GM19099 (cell line): ENCODE measurements around the gene STRN3.

Experiments
- POLR2A ChIP-seq: IDR thresholded peaks from 3 replicates; pipeline ENCODE4 v1.6.1; 2011; ENCODE audit warnings: low read depth; ENCODE audit not compliant: insufficient read length; ENCODE audit errors: extremely low read depth

STRN3 gene, protein sequence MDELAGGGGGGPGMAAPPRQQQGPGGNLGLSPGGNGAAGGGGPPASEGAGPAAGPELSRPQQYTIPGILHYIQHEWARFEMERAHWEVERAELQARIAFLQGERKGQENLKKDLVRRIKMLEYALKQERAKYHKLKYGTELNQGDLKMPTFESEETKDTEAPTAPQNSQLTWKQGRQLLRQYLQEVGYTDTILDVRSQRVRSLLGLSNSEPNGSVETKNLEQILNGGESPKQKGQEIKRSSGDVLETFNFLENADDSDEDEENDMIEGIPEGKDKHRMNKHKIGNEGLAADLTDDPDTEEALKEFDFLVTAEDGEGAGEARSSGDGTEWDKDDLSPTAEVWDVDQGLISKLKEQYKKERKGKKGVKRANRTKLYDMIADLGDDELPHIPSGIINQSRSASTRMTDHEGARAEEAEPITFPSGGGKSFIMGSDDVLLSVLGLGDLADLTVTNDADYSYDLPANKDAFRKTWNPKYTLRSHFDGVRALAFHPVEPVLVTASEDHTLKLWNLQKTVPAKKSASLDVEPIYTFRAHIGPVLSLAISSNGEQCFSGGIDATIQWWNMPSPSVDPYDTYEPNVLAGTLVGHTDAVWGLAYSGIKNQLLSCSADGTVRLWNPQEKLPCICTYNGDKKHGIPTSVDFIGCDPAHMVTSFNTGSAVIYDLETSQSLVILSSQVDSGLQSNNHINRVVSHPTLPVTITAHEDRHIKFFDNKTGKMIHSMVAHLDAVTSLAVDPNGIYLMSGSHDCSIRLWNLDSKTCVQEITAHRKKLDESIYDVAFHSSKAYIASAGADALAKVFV

GRCh38 chr14:31026077-31026449 is at the start of gene STRN3:
STRN3 (minus strand) TSS chr14:31026379; CDS start chr14:31026185, 194 bp downstream.
- TF ChIP-seq POLR2A: no peak

DNA sequence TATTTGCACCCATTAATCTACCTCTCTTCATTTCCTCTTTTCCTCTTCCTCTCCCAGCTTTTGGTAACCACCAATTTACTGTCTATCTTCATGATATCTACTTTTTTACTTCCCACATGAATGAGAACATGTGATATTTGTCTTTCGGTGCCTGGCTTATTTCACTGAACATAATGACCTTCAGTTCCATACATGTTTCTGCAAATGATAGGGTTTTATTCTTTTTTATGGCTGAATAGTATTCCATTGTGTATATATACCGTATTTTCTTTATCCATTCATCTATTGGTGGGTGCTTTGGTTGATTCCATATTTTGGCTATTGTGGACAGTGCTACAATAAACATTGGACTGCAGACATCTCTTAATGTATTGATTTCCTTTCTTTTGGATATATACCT is 49.0 kb upstream of the STRN3 start:
- no peak for TF ChIP-seq POLR2A

- TF ChIP-seq POLR2A: no peak
Observed at GRCh38 chr14:31071151-31071550, 45.0 kb upstream of the STRN3 start.

DNA sequence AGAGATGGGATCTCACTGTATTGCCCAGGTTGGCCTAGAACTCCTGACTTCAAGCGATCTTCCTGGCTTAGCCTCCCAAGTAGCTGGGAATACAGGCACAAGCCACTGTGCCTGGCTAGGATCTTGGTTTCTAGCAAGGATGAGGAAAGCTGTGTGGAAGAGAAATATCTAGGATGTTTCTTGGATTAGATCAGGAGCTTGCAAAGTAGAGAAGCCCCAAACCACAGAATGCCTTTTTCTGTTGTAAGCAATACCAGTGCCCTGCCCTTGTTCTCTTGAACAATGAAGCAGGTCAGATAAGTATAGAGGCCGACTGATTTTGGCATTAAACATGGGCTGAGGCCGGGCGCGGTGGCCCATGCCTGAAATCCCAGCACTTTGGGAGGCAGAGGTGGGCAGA is 44.3 kb upstream of the STRN3 start:
- no peak for TF ChIP-seq POLR2A

GRCh38 chr14:31069343-31069742 is 43.2 kb upstream of the STRN3 start:
- no peak for TF ChIP-seq POLR2A

DNA sequence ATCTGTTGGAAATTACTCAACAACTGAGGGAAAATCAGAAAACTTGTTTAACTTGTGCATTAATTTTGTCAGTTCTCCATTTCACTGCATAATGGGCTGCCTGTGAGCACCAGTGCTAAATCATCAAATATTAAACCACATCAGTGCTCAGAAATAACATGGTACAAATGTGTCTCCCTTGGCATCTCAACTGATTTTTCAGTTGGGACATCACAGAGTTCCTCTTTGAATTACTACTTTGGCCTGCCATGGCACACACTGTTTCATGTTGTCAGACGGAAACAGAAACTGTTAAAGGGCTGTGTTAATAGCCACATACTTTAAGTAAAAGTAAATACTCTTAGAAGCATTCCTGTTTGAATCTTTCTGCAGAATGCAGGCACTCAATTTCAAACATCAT is 42.1 kb upstream of the STRN3 start:
- no peak for TF ChIP-seq POLR2A

- no peak for TF ChIP-seq POLR2A
Observed at GRCh38 chr14:31060253-31060875, 34.2 kb upstream of the STRN3 start.

DNA sequence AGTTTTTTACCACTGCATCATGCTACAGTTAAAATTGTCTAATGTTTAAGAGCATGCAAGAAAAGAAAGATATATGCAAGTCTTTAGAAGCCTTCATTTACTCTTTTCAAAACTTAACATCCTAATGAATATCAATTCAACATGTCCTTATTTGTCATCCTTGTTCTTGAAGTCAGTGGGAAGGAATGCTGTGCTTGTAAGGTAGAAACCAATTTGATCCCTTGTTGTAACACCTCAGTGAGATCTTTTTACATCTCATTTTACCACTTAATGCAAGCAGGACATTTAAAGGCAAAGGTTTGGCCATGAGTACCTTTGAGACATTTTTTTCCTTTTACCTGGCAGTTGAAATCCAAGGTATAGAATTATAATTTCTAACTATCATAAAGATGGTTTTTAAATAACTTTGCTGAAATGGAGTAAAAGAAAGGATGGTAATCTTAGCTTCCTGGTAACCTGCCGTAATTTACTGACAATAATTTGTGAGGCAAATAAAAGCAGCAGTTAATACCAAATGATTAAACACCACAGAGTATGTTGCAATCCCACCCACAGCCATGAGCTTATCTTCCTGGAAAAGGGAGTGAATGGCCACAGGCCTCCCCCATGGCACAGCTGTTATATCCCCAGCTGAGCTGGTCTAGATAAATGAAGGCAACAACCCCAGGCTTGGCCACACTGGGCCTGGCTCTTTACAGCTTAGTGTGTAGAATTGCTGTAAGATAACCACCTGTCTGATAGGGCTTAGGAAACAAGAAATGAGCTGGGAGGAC is 33.2 kb upstream of the STRN3 start:
- no peak for TF ChIP-seq POLR2A

GRCh38 chr14:31057701-31058364 is 31.7 kb upstream of the STRN3 start:
- no peak for TF ChIP-seq POLR2A

GRCh38 chr14:31057035-31057434 is 30.9 kb upstream of the STRN3 start:
- TF ChIP-seq POLR2A: no peak

- no peak for TF ChIP-seq POLR2A
Observed at GRCh38 chr14:31051511-31051910, 25.3 kb upstream of the STRN3 start.

DNA sequence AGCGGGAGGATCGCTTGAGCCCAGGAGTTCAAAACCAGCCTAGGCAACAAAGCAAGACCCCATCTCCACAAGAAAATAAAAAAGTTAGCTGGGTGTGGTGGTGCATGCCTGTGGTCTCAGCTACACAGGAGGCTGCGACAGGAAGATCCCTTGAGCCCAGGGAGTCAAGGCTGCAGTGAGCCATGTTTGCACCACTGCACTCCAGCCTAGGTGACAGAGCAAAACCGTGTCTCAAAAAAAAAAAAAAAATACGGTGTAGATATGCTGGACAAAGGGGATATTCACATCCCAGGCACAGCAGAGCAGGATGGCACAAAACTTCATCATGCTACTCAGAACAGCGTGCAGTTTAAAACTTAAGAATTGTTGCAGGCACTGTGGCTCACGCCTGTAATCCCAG is 24.8 kb upstream of the STRN3 start:
- TF ChIP-seq POLR2A: no peak

DNA sequence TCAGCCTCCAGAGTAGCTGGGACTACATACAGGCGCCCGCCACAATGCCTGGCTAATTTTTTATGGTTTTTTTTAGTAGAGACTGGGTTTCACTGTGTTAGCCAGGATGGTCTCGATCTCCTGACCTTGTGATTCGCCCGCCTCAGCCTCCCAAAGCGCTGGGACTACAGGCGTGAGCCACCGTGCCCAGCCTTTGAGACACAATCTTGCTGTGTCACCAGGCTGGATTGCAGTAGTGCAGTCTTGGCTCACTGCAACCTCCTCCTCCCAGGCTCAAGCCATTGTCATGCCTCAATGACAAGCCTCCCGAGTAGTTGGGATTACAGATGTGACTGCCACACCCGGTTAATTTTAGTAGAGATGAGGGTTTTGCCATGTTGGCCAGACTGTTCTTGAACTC is 21.3 kb upstream of the STRN3 start:
- TF ChIP-seq POLR2A: no peak

GRCh38 chr14:31045501-31046080 is 19.4 kb upstream of the STRN3 start:
- no peak for TF ChIP-seq POLR2A

- TF ChIP-seq POLR2A: no peak
Observed at GRCh38 chr14:31043379-31043778, 17.2 kb upstream of the STRN3 start.

- TF ChIP-seq POLR2A: no peak
Observed at GRCh38 chr14:31042300-31042699, 16.1 kb upstream of the STRN3 start.
